CD8-positive, alpha-beta memory T cell (primary cell): ENCODE data around the gene TRAK2. TPM values are rescaled to one million over a fixed set of nuclear protein-coding genes. Genes with fewer than 3 reads are reported as not detected.

Experiments
- CTCF ChIA-PET: fragments of 350-600 bp; sonication (Branson Sonifier 250); formaldehyde crosslinking; loops from one replicate; lab custom pipeline; 2021; ENCODE audit warnings: antibody characterized with exemption; lab: Charles Lee
- POLR2A ChIA-PET: fragments of 350-600 bp; sonication (Branson Sonifier 250); formaldehyde crosslinking; loops from one replicate; lab custom pipeline; 2021; ENCODE audit warnings: antibody characterized with exemption; lab: Charles Lee
- DNase-seq, 5 donors: peaks; one replicate each; pipeline versions ENCODE4 v3.0.0 to v3.0.0-alpha.2; 2020 to 2022; ENCODE audit warnings: mixed read lengths in 1 of 5
- H3K27ac ChIP-seq: one replicate; pipeline ENCODE4 v1.7.0; 2013; ENCODE audit warnings: low read depth, mild to moderate bottlenecking, low read length, moderate library complexity
- H3K27me3 ChIP-seq: 2 replicates; pipeline ENCODE4 v1.7.0; 2013; ENCODE audit warnings: low read length, mild to moderate bottlenecking; ENCODE audit not compliant: insufficient read depth, poor library complexity, severe bottlenecking
- H3K36me3 ChIP-seq: 2 replicates; pipeline ENCODE4 v1.7.0; 2013; ENCODE audit warnings: mild to moderate bottlenecking, low read length, moderate library complexity; ENCODE audit not compliant: insufficient read depth
- H3K4me1 ChIP-seq: 2 replicates; pipeline ENCODE4 v1.7.0; 2013; ENCODE audit warnings: mild to moderate bottlenecking, low read length, moderate library complexity; ENCODE audit not compliant: insufficient read depth
- H3K4me3 ChIP-seq: 2 replicates; pipeline ENCODE4 v1.7.0; 2013; ENCODE audit warnings: mild to moderate bottlenecking, low read length
- H3K9me3 ChIP-seq: 2 replicates; pipeline ENCODE4 v1.7.0; 2013; ENCODE audit warnings: mild to moderate bottlenecking, low read length
- H3K27ac Mint-ChIP-seq, 8 donors: one replicate each; pipeline ENCODE4 v1.8.0; 2020 to 2021; ENCODE audit warnings: mixed read lengths in 8 of 8, mild to moderate bottlenecking in 6 of 8, inconsistent platforms in 3 of 8, moderate library complexity in 3 of 8
- H3K27me3 Mint-ChIP-seq, 2 donors: one replicate each; pipeline ENCODE4 v1.8.0; 2020 to 2021; ENCODE audit warnings: mixed read lengths in 2 of 2, mild to moderate bottlenecking in 1 of 2, moderate library complexity in 1 of 2
- H3K36me3 Mint-ChIP-seq, 3 donors: one replicate each; pipeline ENCODE4 v1.8.0; 2020 to 2021; ENCODE audit warnings: mixed read lengths in 3 of 3, inconsistent platforms in 1 of 3, mild to moderate bottlenecking in 1 of 3
- H3K4me1 Mint-ChIP-seq, 3 donors: one replicate each; pipeline ENCODE4 v1.8.0; 2020 to 2021; ENCODE audit warnings: mixed read lengths in 3 of 3, inconsistent platforms in 1 of 3, mild to moderate bottlenecking in 1 of 3
- H3K4me3 Mint-ChIP-seq, 7 donors: one replicate each; pipeline ENCODE4 v1.8.0; 2020 to 2021; ENCODE audit warnings: mixed read lengths in 7 of 7, mild to moderate bottlenecking in 6 of 7, moderate library complexity in 4 of 7, inconsistent platforms in 2 of 7
- H3K9me3 Mint-ChIP-seq, 5 donors: one replicate each; pipeline ENCODE4 v1.8.0; 2020 to 2022; ENCODE audit warnings: mixed read lengths in 5 of 5, mild to moderate bottlenecking in 3 of 5, moderate library complexity in 2 of 5, inconsistent platforms in 1 of 5
- polyA plus RNA-seq: library from polyadenylated mRNA; unstranded; fragments of 300-500 nt; fragmentation: Illumina TruSeq; gene quantifications from one replicate; pipeline ENCODE4 v1.2.3, GENCODE V29; 2021
- total RNA-seq, 2 experiments: library from RNA; stranded (reverse); gene quantifications; one replicate each; pipeline ENCODE4 v1.2.3, GENCODE V29; 2021

Gene TRAK2
- total and polyA plus RNA-seq, 3 experiments from 2014 or later, result 24.9 to 40.1 (median 26.0) TPM

GRCh38 chr2:201357221-201357620 lies 94.0 kb downstream of the TRAK2 start, which contains the start of gene FLACC1:
TSS of gene FLACC1 (minus strand) at chr2:201357345. CDS start at chr2:201351404, 5,941 bp downstream.
- no peaks in the 10 kb centered on the region for H3K9me3 ChIP-seq
- Mint-ChIP-seq H3K4me3 (no peak within 1 kb of the TSS), H3K27me3 (no peaks in the 10 kb centered on the region), H3K9me3 (no peaks in the 10 kb centered on the region), H3K36me3 (peaks cover 10 to 25% (median 12%) of the 10 kb centered on the region in 3 donors), H3K27ac (peak within 1 kb of the TSS in 1 of 8 donors; percentile 23), H3K4me1 (peaks cover 10 to 24% (median 21%) of the 10 kb centered on the region in 3 donors)
- POLR2A ChIA-PET, result no interaction called here
- H3K36me3 ChIP-seq, result no peaks in the 10 kb centered on the region
- CTCF ChIA-PET, result interaction anchor here (1.4 to 2.4 kb wide), 2 partner anchors 59 to 125 kb away, joined by 3 to 10 read pairs; no protein-coding TSS in a partner anchor
- no peak within 1 kb of the TSS for H3K4me3 ChIP-seq
- DNase-seq, result no peak
- H3K27ac ChIP-seq, result no peak within 1 kb of the TSS
- no peaks in the 10 kb centered on the region for H3K27me3 ChIP-seq
- peaks cover 7% of the 10 kb centered on the region for H3K4me1 ChIP-seq

GRCh38 chr2:201353116-201353515 lies 98.1 kb downstream of the TRAK2 start:
- DNase-seq, result no peak
- Mint-ChIP-seq H3K9me3 (no peaks in the 10 kb centered on the region), H3K36me3 (peaks cover 14 to 19% (median 14%) of the 10 kb centered on the region in 3 donors), H3K4me3 (no peak overlapping the region), H3K27ac (no peak overlapping the region), H3K27me3 (no peaks in the 10 kb centered on the region), H3K4me1 (peaks cover 0 to 6% (median 0%) of the 10 kb centered on the region in 3 donors)
- POLR2A ChIA-PET, result no interaction called here
- Histone ChIP-seq H3K9me3 (no peaks in the 10 kb centered on the region), H3K36me3 (no peaks in the 10 kb centered on the region), H3K4me1 (no peaks in the 10 kb centered on the region), H3K27ac (no peak overlapping the region), H3K27me3 (no peaks in the 10 kb centered on the region), H3K4me3 (no peak overlapping the region)
- CTCF ChIA-PET, result no interaction called here

- no peak overlapping the region for H3K4me3 Mint-ChIP-seq
- DNase-seq, result no peak
- H3K9me3 Mint-ChIP-seq, result no peaks in the 10 kb centered on the region
- Histone ChIP-seq H3K27ac (no peak overlapping the region), H3K27me3 (no peaks in the 10 kb centered on the region), H3K9me3 (no peaks in the 10 kb centered on the region), H3K36me3 (no peaks in the 10 kb centered on the region), H3K4me1 (no peaks in the 10 kb centered on the region), H3K4me3 (no peak overlapping the region)
- H3K27ac Mint-ChIP-seq, result peak overlapping the region in 1 of 8 donors; percentile 78
- H3K36me3 Mint-ChIP-seq, result peaks cover 14 to 29% (median 14%) of the 10 kb centered on the region in 3 donors
- ChIA-PET CTCF (no interaction called here), POLR2A (no interaction called here)
- H3K4me1 Mint-ChIP-seq, result no peaks in the 10 kb centered on the region
- H3K27me3 Mint-ChIP-seq, result no peaks in the 10 kb centered on the region
These were observed 100.4 kb downstream of the TRAK2 start for GRCh38 chr2:201350879-201351278.

GRCh38 chr2:201349601-201350000 lies 101.7 kb downstream of the TRAK2 start:
- CTCF ChIA-PET, result no interaction called here
- H3K4me3 Mint-ChIP-seq, result no peak overlapping the region
- peaks cover 1% of the 10 kb centered on the region for H3K36me3 ChIP-seq
- POLR2A ChIA-PET, result no interaction called here
- no peak overlapping the region for H3K27ac Mint-ChIP-seq
- no peaks in the 10 kb centered on the region for H3K9me3 Mint-ChIP-seq
- no peaks in the 10 kb centered on the region for H3K27me3 Mint-ChIP-seq
- no peak overlapping the region for H3K4me3 ChIP-seq
- H3K4me1 ChIP-seq, result no peaks in the 10 kb centered on the region
- H3K9me3 ChIP-seq, result no peaks in the 10 kb centered on the region
- no peaks in the 10 kb centered on the region for H3K4me1 Mint-ChIP-seq
- peaks cover 16 to 34% (median 21%) of the 10 kb centered on the region in 3 donors for H3K36me3 Mint-ChIP-seq
- H3K27ac ChIP-seq, result no peak overlapping the region
- H3K27me3 ChIP-seq, result no peaks in the 10 kb centered on the region
- DNase-seq, result no peak

- H3K36me3 ChIP-seq, result peaks cover 6% of the 10 kb centered on the region
- H3K27me3 ChIP-seq, result no peaks in the 10 kb centered on the region
- no peaks in the 10 kb centered on the region for H3K4me1 Mint-ChIP-seq
- no peaks in the 10 kb centered on the region for H3K4me1 ChIP-seq
- H3K9me3 ChIP-seq, result no peaks in the 10 kb centered on the region
- POLR2A ChIA-PET, result no interaction called here
- H3K9me3 Mint-ChIP-seq, result no peaks in the 10 kb centered on the region
- no peak overlapping the region for H3K4me3 Mint-ChIP-seq
- CTCF ChIA-PET, result no interaction called here
- no peak overlapping the region for H3K4me3 ChIP-seq
- H3K27me3 Mint-ChIP-seq, result no peaks in the 10 kb centered on the region
- no peak overlapping the region for H3K27ac ChIP-seq
- peaks cover 19 to 40% (median 22%) of the 10 kb centered on the region in 3 donors for H3K36me3 Mint-ChIP-seq
- peak overlapping the region in 1 of 8 donors; percentile 22 for H3K27ac Mint-ChIP-seq
- DNase-seq, result no peak
These were observed 102.5 kb downstream of the TRAK2 start for GRCh38 chr2:201348758-201349157.

- Mint-ChIP-seq H3K27ac (peak overlapping the region in 2 of 8 donors; percentile 29 to 55), H3K4me3 (no peak overlapping the region), H3K27me3 (no peaks in the 10 kb centered on the region), H3K9me3 (no peaks in the 10 kb centered on the region), H3K36me3 (peaks cover 34 to 55% (median 34%) of the 10 kb centered on the region in 3 donors), H3K4me1 (peaks cover 0 to 5% (median 0%) of the 10 kb centered on the region in 3 donors)
- Histone ChIP-seq H3K4me1 (no peaks in the 10 kb centered on the region), H3K36me3 (peaks cover 6% of the 10 kb centered on the region), H3K27me3 (no peaks in the 10 kb centered on the region), H3K9me3 (no peaks in the 10 kb centered on the region), H3K27ac (no peak overlapping the region), H3K4me3 (no peak overlapping the region)
- DNase-seq, result no peak
- POLR2A ChIA-PET, result no interaction called here
- CTCF ChIA-PET, result no interaction called here
These were observed 104.1 kb downstream of the TRAK2 start for GRCh38 chr2:201347138-201347537.

- peak overlapping the region in 1 of 7 donors; percentile 65 for H3K4me3 Mint-ChIP-seq
- H3K27ac ChIP-seq, result no peak overlapping the region
- DNase-seq, result no peak
- peaks cover 37 to 55% (median 39%) of the 10 kb centered on the region in 3 donors for H3K36me3 Mint-ChIP-seq
- H3K27me3 ChIP-seq, result no peaks in the 10 kb centered on the region
- H3K4me1 Mint-ChIP-seq, result peaks cover 6 to 16% (median 7%) of the 10 kb centered on the region in 3 donors
- POLR2A ChIA-PET, result no interaction called here
- no peaks in the 10 kb centered on the region for H3K4me1 ChIP-seq
- H3K27me3 Mint-ChIP-seq, result no peaks in the 10 kb centered on the region
- peaks cover 0 to 5% (median 3%) of the 10 kb centered on the region in 5 donors for H3K9me3 Mint-ChIP-seq
- peaks cover 6% of the 10 kb centered on the region for H3K36me3 ChIP-seq
- CTCF ChIA-PET, result no interaction called here
- H3K27ac Mint-ChIP-seq, result peak overlapping the region in 1 of 8 donors; percentile 32
- H3K4me3 ChIP-seq, result no peak overlapping the region
- peaks cover under 1% of the 10 kb centered on the region for H3K9me3 ChIP-seq
These were observed 105.5 kb downstream of the TRAK2 start for GRCh38 chr2:201345625-201346213.

GRCh38 chr2:201344663-201345366 lies 106.4 kb downstream of the TRAK2 start:
- Mint-ChIP-seq H3K36me3 (peaks cover 39 to 58% (median 47%) of the 10 kb centered on the region in 3 donors), H3K9me3 (peaks cover 0 to 11% (median 8%) of the 10 kb centered on the region in 5 donors), H3K4me3 (no peak overlapping the region), H3K4me1 (peaks cover 14 to 23% (median 15%) of the 10 kb centered on the region in 3 donors), H3K27me3 (no peaks in the 10 kb centered on the region), H3K27ac (peak overlapping the region in 2 of 8 donors; percentile 12 to 79)
- H3K27me3 ChIP-seq, result no peaks in the 10 kb centered on the region
- no peak overlapping the region for H3K4me3 ChIP-seq
- H3K4me1 ChIP-seq, result no peaks in the 10 kb centered on the region
- peaks cover 3% of the 10 kb centered on the region for H3K9me3 ChIP-seq
- POLR2A ChIA-PET, result no interaction called here
- H3K36me3 ChIP-seq, result peaks cover 6% of the 10 kb centered on the region
- no peak for DNase-seq
- CTCF ChIA-PET, result no interaction called here
- H3K27ac ChIP-seq, result no peak overlapping the region
